Endothelial cell of umbilical vein (primary cell): ENCODE data around the gene BAG1.

Experiments
- FOS ChIP-seq: IDR thresholded peaks from 2 replicates; pipeline ENCODE4 v1.6.1; 2011; ENCODE audit warnings: mild to moderate bottlenecking, low read length, moderate library complexity, borderline replicate concordance; ENCODE audit not compliant: insufficient read depth
- GATA2 ChIP-seq: IDR thresholded peaks from 2 replicates; pipeline ENCODE4 v1.7.0; 2011; ENCODE audit warnings: low read depth, mild to moderate bottlenecking, moderate library complexity, mixed read lengths, low read length; ENCODE audit not compliant: insufficient read length, insufficient read depth
- POLR2AphosphoS5 ChIP-seq: IDR thresholded peaks from 2 replicates; pipeline ENCODE4 v1.6.1; 2012; ENCODE audit warnings: low read depth, mild to moderate bottlenecking, control low read depth, low read length, moderate library complexity; ENCODE audit not compliant: insufficient read depth
- TF ChIP-seq, protein P1 (sequence below), 2 donors: IDR thresholded peaks; 1 replicate in 1 of 2; 2 replicates in 1 of 2; pipeline ENCODE4 v1.5.1; 2011; ENCODE audit warnings: low read length in 2 of 2, mild to moderate bottlenecking in 2 of 2, moderate library complexity in 2 of 2, control low read depth in 1 of 2, inconsistent platforms in 1 of 2, low read depth in 1 of 2; ENCODE audit not compliant: insufficient read depth in 1 of 2; ENCODE audit errors: extremely low read depth in 1 of 2

- TF ChIP-seq, protein P1, sequence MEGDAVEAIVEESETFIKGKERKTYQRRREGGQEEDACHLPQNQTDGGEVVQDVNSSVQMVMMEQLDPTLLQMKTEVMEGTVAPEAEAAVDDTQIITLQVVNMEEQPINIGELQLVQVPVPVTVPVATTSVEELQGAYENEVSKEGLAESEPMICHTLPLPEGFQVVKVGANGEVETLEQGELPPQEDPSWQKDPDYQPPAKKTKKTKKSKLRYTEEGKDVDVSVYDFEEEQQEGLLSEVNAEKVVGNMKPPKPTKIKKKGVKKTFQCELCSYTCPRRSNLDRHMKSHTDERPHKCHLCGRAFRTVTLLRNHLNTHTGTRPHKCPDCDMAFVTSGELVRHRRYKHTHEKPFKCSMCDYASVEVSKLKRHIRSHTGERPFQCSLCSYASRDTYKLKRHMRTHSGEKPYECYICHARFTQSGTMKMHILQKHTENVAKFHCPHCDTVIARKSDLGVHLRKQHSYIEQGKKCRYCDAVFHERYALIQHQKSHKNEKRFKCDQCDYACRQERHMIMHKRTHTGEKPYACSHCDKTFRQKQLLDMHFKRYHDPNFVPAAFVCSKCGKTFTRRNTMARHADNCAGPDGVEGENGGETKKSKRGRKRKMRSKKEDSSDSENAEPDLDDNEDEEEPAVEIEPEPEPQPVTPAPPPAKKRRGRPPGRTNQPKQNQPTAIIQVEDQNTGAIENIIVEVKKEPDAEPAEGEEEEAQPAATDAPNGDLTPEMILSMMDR (IDR thresholded peaks at IDR 0.05; ENCODE audit: extremely low read depth in 1 of 2, insufficient read depth in 1 of 2, low read depth in 1 of 2, low read length in 2 of 2) = no peak
- TF ChIP-seq FOS (no peak), GATA2 (no peak), POLR2AphosphoS5 (no peak)
Measured at GRCh38 chr9:33270146-33270545, 5.6 kb upstream of the BAG1 start.
